ENCODE data around the gene PLCG2.
"Not testable (repeated sequence)": the region's sequence is repeated elsewhere in the genome, so short reads cannot be mapped to it uniquely, and the experiment has no call there.

The PLCG2 gene

DNA sequence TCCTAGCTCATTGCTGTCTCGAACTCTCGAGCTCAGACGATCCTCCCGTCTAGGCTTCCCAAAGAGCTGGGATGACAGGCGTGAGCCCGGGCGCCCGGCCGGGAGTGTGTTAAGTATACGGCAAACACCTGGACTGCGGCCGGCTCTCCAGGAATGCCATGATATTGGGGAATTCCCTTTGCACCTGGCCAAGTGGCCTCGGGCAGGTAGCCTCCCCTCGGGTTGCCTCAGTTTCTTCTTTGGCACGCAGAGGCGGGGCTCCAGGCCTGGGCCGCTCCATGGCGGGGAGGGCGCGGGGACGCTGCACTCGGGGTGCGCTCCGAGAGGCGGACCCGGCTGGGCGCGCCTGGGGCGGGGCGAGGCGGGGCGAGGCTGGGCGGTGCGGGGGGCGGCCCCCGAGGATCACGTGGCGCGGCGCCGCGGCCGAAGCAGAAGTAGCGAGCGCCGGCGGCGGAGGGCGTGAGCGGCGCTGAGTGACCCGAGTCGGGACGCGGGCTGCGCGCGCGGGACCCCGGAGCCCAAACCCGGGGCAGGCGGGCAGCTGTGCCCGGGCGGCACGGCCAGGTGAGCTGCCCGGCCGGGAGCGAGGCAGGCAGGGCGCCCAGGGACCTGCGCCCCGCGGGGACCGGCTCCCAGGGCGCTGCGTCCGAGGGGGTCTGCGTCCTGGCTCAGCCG is at the start of gene PLCG2:
Gene PLCG2 (plus strand): TSS at position 431 of the 675 bp plus-strand sequence. CDS start 6,699 bp downstream, outside the sequence.
- DNase-seq = no peak

DNA sequence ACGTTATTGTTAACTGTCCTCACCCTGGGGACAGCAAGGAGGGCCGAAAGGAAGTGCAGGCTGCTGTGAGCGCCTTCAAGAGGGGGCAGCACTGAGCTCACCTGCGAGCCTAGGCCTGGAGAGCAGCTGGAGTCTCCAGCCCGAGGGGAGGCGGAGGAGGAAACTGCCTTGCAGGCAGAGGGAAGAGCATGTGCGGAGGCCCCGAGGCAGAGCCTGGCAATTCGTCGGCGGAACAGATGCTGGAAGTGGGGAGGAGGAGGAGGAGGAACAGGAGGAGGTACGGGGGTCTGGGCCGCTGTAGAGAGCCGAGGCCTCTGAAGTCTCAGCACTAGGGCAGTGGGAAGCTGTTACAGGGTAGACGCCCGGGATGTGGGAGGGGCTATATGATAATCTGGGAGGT is 49.6 kb upstream of the PLCG2 start:
- no peak for DNase-seq

DNA sequence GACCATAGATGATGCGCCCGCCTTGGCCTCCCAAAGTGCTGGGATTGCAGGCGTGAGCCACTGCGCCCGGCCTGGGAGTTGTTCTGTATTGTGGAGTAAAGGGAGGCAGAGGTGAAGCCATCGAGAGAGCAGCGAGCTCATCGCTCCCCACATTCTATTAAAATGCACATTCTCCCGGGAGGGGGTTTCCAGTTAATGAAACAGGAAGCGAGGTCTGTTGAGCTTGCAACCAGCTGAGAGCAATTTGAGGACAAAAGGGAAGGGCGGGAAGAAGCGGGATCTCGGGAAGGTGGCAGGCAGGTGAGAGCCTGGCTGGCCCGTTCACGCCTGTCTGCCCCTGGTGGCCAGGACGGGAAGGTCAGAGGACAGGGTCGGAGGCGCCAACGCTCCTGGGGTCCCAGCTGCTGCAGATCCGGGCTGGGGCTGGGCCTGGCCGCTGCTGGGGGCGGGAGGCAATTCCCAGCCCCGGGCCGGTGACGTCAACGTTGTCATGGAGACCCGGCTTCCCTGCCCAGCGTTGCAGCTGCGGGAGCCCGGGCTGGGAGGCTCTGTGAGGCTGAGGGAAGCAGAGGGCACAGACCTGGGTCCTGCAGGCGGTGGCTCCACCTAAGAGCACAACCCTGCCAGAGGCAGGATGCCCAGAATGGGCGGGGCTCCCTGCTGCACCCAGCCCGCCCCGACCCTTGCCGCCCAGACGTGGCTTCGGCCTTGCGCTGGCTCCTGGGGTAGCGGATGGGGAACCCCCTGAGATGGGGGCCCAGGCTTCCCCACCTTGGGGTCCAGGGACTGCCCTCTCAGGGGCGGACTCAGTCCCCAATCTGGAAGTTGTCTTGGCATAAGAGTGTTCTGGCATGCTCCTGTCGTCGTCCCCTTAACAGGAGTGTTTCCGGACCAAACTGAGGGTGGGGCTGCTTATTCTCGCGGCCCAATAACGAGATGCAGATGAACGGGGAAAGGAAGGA is 48.7 kb upstream of the PLCG2 start:
- peak; percentile 99 for DNase-seq

GRCh38 chr16:81731649-81732048 is 47.4 kb upstream of the PLCG2 start:
- no peak for DNase-seq

DNA sequence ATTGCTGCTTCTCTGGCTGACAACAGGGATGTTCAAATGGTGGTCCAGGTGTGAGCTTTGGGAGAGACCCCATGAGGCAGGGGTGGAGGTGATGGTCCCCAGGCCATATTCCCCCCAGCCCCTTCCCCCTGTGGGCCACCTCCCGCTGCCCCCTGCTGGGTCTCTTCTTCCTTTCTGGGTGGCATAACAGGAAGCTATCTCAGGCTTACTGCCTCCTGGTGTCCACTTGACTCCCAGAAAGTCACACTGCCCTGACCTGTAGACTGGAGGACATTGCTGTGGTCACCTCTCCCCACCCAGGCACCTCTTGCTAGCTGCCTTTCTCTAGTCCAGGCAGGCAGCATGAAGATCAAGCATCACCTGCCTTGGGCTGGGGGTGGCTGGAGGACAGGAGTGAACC is 46.4 kb upstream of the PLCG2 start:
- no peak for DNase-seq

GRCh38 chr16:81733295-81733694 is 45.8 kb upstream of the PLCG2 start:
- no peak for DNase-seq

DNA sequence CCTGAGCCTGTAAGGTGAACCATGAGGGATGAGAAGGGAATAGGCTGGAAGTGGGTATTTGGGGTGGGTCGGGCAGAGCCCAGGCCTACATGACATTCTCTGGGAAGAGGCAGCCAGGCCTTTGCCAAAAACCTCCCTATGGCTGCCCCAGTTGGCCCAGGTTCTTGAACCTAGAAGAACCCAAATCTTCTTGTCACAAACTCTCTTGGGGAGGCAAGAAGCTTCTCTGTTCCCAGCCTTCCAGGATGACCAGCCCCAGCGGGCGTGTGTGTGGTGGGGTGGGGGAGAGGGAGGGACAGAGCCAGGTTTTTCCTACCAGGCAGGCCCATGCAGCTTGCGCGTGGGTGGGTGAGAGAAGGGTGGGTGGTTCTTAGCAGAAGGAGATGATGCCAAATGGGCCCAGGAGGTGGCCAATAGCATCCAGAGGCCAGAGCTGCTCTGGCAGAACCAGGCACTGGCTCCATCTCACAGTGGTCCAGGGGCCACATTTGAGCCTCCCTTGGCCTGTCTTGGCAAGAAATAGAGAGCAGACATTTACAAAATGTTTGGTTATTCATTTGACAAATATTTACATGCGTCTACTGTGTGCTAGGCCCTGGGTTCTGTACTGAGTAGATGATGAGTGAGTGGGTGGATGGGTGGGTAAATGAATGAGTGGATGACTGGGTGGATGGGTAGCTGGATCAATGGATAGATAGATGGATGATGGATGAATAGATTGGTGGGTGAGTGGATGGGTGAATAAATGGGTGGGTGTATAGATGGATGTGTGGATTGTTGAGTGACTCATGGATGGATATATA is 44.3 kb upstream of the PLCG2 start:
- no peak for DNase-seq

DNA sequence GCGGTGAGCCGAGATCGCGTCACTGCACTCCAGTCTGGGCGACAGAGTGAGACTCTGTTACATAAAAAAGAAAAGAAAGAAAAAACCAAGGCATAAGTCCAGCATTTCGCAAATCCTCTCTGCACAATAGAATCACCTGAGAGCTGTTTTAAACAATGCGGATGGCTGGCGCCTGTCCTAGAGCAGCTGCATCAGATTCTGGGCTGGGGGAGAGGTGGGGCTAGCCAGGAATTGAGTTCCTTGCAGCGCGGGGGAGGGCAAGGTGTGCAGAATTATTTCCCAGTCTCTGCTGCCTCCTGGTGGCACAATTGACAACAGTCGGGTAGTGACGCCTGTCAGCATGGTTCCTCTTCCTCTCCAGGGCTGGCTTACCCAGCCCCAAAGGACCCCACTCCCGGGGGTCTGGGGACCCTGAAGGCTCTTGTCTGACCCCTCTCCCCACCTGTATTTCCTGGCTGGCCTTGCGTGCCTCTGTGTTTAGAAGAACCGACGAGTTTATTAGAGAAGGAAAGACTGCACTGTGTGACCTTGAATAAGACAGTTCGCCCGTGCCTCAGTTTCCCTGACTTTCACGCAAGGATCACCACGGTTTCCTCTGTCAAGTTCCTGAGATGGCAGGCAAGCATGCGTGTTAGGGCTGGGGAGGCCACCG is 41.1 kb upstream of the PLCG2 start:
- DNase-seq = peak; percentile 93

GRCh38 chr16:81738783-81739496 is 40.2 kb upstream of the PLCG2 start:
- no peak for DNase-seq

DNA sequence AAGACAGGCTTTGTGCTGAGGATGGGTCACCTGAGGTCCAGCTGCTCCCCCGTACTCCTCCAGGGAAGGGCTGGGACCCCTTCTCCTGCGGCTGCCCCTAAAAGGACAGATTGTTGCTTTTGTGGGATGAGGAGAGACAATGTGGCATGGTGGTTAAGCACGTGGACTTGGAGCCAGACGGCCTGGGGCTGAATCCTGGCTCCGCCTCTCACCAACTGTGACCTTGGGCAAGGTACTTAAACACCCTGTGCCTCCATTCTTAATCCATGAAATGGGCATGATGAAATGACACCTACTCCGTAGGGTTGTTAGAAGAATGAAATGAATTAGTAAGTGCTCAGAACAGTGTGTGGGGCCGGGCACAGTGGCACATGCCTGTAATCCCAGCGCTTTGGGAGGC is 39.6 kb upstream of the PLCG2 start:
- no peak for DNase-seq

GRCh38 chr16:81740169-81740568 is 38.9 kb upstream of the PLCG2 start:
- DNase-seq = no peak

DNA sequence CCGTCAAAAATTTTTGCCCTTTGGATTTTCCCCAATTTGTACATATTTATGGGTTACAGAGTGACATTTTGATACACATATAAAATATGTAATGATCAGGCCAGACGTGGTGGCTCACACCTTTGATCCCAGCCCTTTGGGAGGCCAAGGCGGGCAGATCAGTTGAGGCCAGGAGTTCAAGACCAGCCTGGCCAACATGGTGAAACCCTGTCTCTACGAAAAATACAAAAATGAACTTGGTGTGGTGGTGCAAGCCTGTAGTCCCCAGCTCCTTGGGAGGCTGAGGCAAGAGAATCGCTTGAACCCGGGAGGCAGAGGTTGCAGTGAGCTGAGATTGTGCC is 37.7 kb upstream of the PLCG2 start:
- not testable (repeated sequence) for DNase-seq

GRCh38 chr16:81744385-81744784 is 34.7 kb upstream of the PLCG2 start:
- no peak for DNase-seq

GRCh38 chr16:81744911-81745310 is 34.2 kb upstream of the PLCG2 start:
- DNase-seq = no peak

DNA sequence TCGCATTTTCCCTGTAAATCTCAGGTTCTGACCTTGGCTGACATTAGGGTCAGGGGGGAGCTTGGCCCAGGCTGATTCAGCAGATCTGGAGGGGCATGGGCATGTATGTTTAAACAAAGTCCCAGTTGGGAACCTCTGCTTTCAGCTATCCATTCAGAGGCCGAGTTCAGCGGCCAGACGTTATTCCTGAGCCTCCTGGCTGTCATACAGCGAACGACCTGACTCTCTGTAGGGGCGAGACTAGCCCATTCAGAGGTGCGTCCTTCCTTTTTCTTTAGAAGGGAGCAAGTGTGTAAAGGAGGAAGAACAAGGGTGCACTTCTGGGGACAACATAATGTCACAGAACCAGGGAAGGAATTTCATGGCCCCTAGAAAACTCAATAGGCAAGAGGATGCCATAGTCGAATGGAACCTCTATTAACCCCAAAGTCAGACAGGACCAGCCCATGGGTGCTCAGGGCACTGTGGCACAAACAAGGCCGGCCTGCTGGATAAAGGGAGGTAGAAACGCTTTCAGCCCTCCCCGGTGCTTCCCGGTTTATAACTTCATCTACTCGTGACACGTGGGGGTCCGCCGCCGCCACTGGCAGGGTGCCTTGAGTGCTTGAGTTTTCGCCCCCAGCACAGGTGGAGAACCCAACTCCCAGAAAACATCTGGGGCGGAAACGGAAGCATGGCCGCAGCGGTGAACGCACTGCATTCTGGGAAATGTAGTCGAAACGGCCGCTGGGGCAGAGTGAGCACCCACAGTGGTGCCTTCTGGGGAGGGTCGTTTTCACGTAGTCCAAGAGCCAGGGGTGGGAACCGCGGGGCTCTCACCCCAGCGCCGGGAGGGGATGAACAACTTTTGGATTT is 33.2 kb upstream of the PLCG2 start:
- DNase-seq = no peak

DNA sequence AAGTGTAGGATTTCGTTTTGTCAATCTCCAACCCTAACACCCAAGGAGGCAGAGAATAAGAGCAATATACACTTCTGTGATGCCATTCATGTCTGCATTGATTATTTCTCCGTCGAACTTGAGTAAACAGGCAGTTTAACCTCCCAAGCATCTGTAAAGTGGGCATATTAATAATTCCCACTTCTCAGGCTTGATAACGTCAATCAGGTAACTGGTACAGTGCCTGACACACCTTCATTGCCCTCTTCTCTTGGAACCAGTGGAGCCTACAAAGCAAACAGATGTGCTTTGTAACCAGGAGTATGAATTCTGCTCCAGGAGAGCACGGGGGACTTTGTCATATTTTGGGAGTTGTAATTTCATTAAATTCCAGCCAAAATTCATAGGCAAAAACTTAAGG is 32.5 kb upstream of the PLCG2 start:
- no peak for DNase-seq

DNA sequence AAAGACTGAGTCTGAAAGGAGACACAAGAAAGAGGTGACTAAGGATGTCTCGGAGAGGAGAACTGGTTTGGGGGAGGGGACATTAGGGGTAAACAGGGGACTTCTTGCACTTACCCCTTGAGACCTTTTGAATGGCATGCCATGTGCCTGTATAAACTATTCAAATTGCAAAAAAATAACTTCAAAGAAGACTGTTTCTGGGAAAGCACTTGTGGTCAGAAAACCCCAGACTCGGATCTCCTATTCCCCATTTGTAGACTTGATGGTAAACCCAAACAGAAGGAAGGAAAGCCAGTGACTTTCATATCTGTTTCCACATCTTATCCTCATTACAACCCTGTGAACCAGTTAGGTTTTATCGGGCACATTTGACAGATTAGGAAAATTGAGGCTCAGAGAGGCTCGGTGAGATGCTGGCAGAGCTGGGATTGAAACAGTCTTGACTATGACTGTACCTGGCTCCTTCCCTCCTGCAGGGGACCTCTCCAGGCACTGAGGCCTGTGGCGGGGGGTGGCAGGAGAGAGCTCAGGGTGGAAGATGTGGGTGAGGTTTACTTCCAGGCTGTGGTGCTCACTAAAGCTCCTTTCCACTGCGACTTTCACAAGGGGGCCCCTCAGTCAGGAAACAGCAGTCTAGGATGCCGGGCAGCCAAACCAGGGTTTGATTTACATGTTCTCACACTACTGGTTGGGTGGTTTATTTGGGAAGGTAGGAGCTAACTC is 30.5 kb upstream of the PLCG2 start:
- DNase-seq = no peak

DNA sequence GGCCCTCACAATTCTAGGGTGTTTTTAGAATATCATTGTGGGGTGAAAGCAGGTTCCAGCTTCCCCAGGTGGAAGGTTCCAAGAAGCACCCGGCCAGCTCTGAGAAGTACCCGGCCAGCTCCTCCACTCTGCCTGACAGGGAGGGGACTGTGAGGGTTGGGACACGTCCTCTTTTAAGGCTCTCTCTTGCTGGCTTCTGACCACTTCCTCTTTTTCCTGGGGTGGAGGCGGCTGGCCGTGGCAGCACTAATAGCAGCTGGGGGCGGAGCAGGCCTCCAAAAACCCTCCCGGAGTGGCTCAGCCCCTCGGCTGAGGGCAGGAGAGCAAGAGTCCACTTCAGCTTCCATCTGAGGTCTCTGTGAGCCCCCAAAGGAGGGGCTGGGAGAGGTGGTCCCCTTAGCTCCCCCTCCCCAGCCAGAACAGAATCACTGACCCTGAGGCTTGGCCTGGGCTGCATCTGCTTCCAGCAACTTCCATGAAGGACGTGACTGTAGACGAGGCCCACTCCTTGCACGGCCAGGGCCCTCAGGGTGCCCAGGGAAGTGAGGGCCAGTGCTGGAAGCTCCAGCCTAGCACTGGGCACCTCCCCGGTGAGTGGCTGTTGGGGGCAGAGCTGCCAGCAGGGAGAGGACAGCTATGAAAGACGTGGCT is 26.7 kb upstream of the PLCG2 start:
- DNase-seq = no peak

DNA sequence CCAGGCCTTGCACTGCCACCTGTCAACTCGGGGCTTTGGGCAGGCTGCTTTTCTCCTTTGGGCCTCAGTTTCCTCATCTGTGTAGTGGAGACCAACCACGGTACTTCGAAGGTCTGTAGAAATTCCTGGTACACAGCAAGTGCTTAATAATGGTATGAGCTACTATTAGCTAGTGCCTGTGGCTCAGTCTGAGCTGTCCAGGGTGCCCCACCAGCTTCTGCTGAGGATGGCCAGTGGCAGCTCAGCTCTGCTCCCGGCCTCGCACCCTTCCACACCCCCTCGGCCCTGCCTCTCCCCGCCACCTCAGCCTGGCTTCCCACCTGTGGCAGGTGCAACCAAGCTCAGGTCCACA is 26.2 kb upstream of the PLCG2 start:
- DNase-seq = no peak

- no peak for DNase-seq
Measured at GRCh38 chr16:81754858-81755257, 24.2 kb upstream of the PLCG2 start.

All from COR-L47 (cell line).